Esophagus muscularis mucosa (tissue), 4 donors: ENCODE results near the gene BCL2L13. TPM values are rescaled to one million over a fixed set of nuclear protein-coding genes. Genes with fewer than 3 reads are reported as not detected.

ENCODE experiments used
- DNase-seq: peaks from one replicate; pipeline ENCODE4 v3.0.0-alpha.2; 2017; ENCODE audit errors: extremely low spot score
- H3K27ac ChIP-seq, 4 donors: fragments of 200-600 bp; sonication (generic); replicated peaks in 1 of 4; 1 replicate in 3 of 4; 2 replicates in 1 of 4; pipeline ENCODE4 v1.5.1; 2016 to 2019; ENCODE audit warnings: mild to moderate bottlenecking in 1 of 4
- H3K27me3 ChIP-seq, 4 donors: fragments of 200-600 bp; sonication (generic); one replicate each; pipeline versions ENCODE4 v1.5.1 to v1.6.0; 2016 to 2019
- H3K36me3 ChIP-seq, 4 donors: fragments of 200-600 bp; sonication (generic); one replicate each; pipeline ENCODE4 v1.5.1; 2016 to 2019
- H3K4me1 ChIP-seq, 4 donors: fragments of 200-600 bp; sonication (generic); one replicate each; pipeline ENCODE4 v1.5.1; 2016 to 2019
- H3K4me3 ChIP-seq, 4 donors: fragments of 200-600 bp; sonication (generic); 1 replicate in 2 of 4; 2 replicates in 2 of 4; pipeline ENCODE4 v1.5.1; 2016 to 2019; ENCODE audit warnings: mild to moderate bottlenecking in 4 of 4, moderate library complexity in 1 of 4
- H3K9me3 ChIP-seq, 4 donors: fragments of 200-600 bp; sonication (generic); 1 replicate in 3 of 4; 2 replicates in 1 of 4; pipeline ENCODE4 v1.5.1; 2016 to 2019
- CTCF ChIP-seq, 3 experiments: fragments of 200-600 bp in 2 of 3; fragments of 450-650 bp in 1 of 3; sonication (generic) in 2 of 3; IDR thresholded peaks; one replicate each; pipeline ENCODE4 v1.5.1; 2017 to 2019; ENCODE audit warnings: antibody characterized with exemption in 3 of 3, mild to moderate bottlenecking in 2 of 3, moderate library complexity in 1 of 3
- EP300 ChIP-seq: sonication (generic); formaldehyde crosslinking; IDR thresholded peaks from one replicate; pipeline ENCODE4 v1.6.1; 2017; ENCODE audit warnings: antibody characterized with exemption
- POLR2A ChIP-seq: fragments of 450-650 bp; IDR thresholded peaks from one replicate; pipeline ENCODE4 v1.6.1; 2017; ENCODE audit warnings: antibody characterized with exemption, moderate library complexity, mild to moderate bottlenecking, low read depth
- POLR2AphosphoS5 ChIP-seq, 2 donors: sonication (generic); formaldehyde crosslinking; IDR thresholded peaks; one replicate each; pipeline ENCODE4 v1.6.1; 2017; ENCODE audit warnings: antibody characterized with exemption in 2 of 2
- WGBS: methylation state at CpG from one replicate; pipeline ENCODE4 v1.1.5; 2018; 5-methylcytosine and 5-hydroxymethylcytosine counted together
- intact Hi-C: fragments of 100-400 bp; cut with DNase I; formaldehyde crosslinking; loops from one replicate; pipeline ENCODE4 v1.15.1; 2023
- total RNA-seq, 4 donors: library from RNA; depleted of rRNA; stranded (reverse); fragments of >200 nt; gene quantifications; one replicate each; pipeline versions ENCODE4 v1.1.0 to v1.2.1, GENCODE V29; 2016

BCL2L13 gene
- total RNA-seq, 4 donors from 2014 or later, result 102 to 199 (median 133) TPM

- Histone ChIP-seq H3K27ac (peak overlapping the region; percentile 75 to 82 (median 78)), H3K36me3 (peaks cover 0 to 27% (median 9%) of the 10 kb centered on the region in 4 donors), H3K4me3 (peak overlapping the region; percentile 36 to 56 (median 49)), H3K27me3 (no peaks in the 10 kb centered on the region), H3K4me1 (peaks cover 0 to 60% (median 33%) of the 10 kb centered on the region in 4 donors), H3K9me3 (no peaks in the 10 kb centered on the region)
- TF ChIP-seq POLR2AphosphoS5 (IDR thresholded peaks at IDR 0.05) (no peak), CTCF (IDR thresholded peaks at IDR 0.05) (no peak), POLR2A (no peak), EP300 (no peak)
- intact Hi-C loops, result loop anchor here (5.0 kb wide), 1 partner anchor 70 kb away; the partner anchor contains the start of gene BCL2L13
- no peak for DNase-seq
- WGBS, result 32% methylated on average over 3 of the region's 3 CpGs
Measured at GRCh38 chr22:17707526-17707925, 69.0 kb downstream of the BCL2L13 start.

- DNase-seq, result peak; percentile 42
- Histone ChIP-seq H3K4me1 (peaks cover 0 to 62% (median 32%) of the 10 kb centered on the region in 4 donors), H3K4me3 (no peak overlapping the region), H3K27ac (peak overlapping the region; percentile 54 to 69 (median 62)), H3K36me3 (peaks cover 0 to 7% (median 0%) of the 10 kb centered on the region in 4 donors), H3K9me3 (no peaks in the 10 kb centered on the region), H3K27me3 (no peaks in the 10 kb centered on the region)
- TF ChIP-seq EP300 (no peak), POLR2AphosphoS5 (IDR thresholded peaks at IDR 0.05) (peak in 1 of 2 donors; percentile 14)
- intact Hi-C loops, result loop anchor here (10.0 kb wide), 1 partner anchor 145 kb away; the partner anchor contains the start of gene SLC25A18
- WGBS, result 96% methylated on average over 5 of the region's 5 CpGs
Measured at GRCh38 chr22:17710023-17710422, 71.5 kb downstream of the BCL2L13 start.

GRCh38 chr22:17712441-17712840 is 73.9 kb downstream of the BCL2L13 start:
- no peaks in the 10 kb centered on the region for H3K27me3 ChIP-seq
- 74% methylated on average over 2 of the region's 2 CpGs for WGBS
- peaks cover 0 to 11% (median 0%) of the 10 kb centered on the region in 4 donors for H3K36me3 ChIP-seq
- H3K27ac ChIP-seq, result peak overlapping the region; percentile 12 to 69 (median 40)
- no peaks in the 10 kb centered on the region for H3K9me3 ChIP-seq
- peaks cover 7 to 69% (median 34%) of the 10 kb centered on the region in 4 donors for H3K4me1 ChIP-seq
- no peak overlapping the region for H3K4me3 ChIP-seq
- no peak for TF ChIP-seq EP300
- TF ChIP-seq POLR2AphosphoS5 (IDR thresholded peaks at IDR 0.05), result no peak
- no peak for TF ChIP-seq POLR2A
- TF ChIP-seq CTCF (IDR thresholded peaks at IDR 0.05), result no peak
- peak; percentile 0 for DNase-seq
- intact Hi-C loops, result loop anchor here (10.0 kb wide), 1 partner anchor 148 kb away; the partner anchor contains the start of gene SLC25A18

- no peak overlapping the region for H3K4me3 ChIP-seq
- peaks cover 0 to 4% (median 0%) of the 10 kb centered on the region in 4 donors for H3K36me3 ChIP-seq
- peak overlapping the region; percentile 42 to 71 (median 64) for H3K27ac ChIP-seq
- no peaks in the 10 kb centered on the region for H3K9me3 ChIP-seq
- intact Hi-C loops, result loop anchor here (10.0 kb wide), 1 partner anchor 152 kb away; the partner anchor contains the start of gene SLC25A18
- WGBS, result 40% methylated on average over 3 of the region's 3 CpGs
- DNase-seq, result peak; percentile 45
- no peaks in the 10 kb centered on the region for H3K27me3 ChIP-seq
- H3K4me1 ChIP-seq, result peaks cover 7 to 46% (median 33%) of the 10 kb centered on the region in 4 donors
- TF ChIP-seq POLR2A (no peak), EP300 (no peak), CTCF (IDR thresholded peaks at IDR 0.05) (no peak), POLR2AphosphoS5 (IDR thresholded peaks at IDR 0.05) (no peak)
Measured at GRCh38 chr22:17716529-17716928, 78.0 kb downstream of the BCL2L13 start.

- H3K36me3 ChIP-seq, result peaks cover 0 to 4% (median 0%) of the 10 kb centered on the region in 4 donors
- TF ChIP-seq POLR2A, result no peak
- TF ChIP-seq POLR2AphosphoS5 (IDR thresholded peaks at IDR 0.05), result peak in 1 of 2 donors; percentile 35
- intact Hi-C loops, result loop anchor here (10.0 kb wide), 1 partner anchor 153 kb away; the partner anchor contains the start of gene SLC25A18
- no peak overlapping the region for H3K4me3 ChIP-seq
- H3K9me3 ChIP-seq, result no peaks in the 10 kb centered on the region
- H3K27ac ChIP-seq, result peak overlapping the region; percentile 42 to 71 (median 64)
- peaks cover 7 to 44% (median 34%) of the 10 kb centered on the region in 4 donors for H3K4me1 ChIP-seq
- peak; percentile 86 for DNase-seq
- H3K27me3 ChIP-seq, result no peaks in the 10 kb centered on the region
- WGBS, result 51% methylated on average over 4 of the region's 4 CpGs
Measured at GRCh38 chr22:17717708-17718107, 79.2 kb downstream of the BCL2L13 start.
